Fibroblast of lung (primary cell): ENCODE measurements around the gene LTBP1. TPM values are rescaled to one million over a fixed set of nuclear protein-coding genes. Genes with fewer than 3 reads are reported as not detected.

ENCODE experiments used
- DNase-seq, 2 donors: peaks; one replicate each; pipeline versions ENCODE4 v3.0.0 to v3.0.0-alpha.2; 2010; ENCODE audit warnings: low read depth in 2 of 2
- H2AFZ ChIP-seq: 2 replicates; pipeline ENCODE4 v1.5.1; 2012; ENCODE audit warnings: low read length, control low read depth, inconsistent platforms
- H3K27ac ChIP-seq: 2 replicates; pipeline ENCODE4 v1.5.1; 2011; ENCODE audit warnings: low read length, control low read depth; ENCODE audit not compliant: insufficient read depth
- H3K27me3 ChIP-seq: 2 replicates; pipeline ENCODE4 v1.5.1; 2011; ENCODE audit warnings: mild to moderate bottlenecking, low read length; ENCODE audit not compliant: control insufficient read depth, insufficient read depth
- H3K36me3 ChIP-seq: 2 replicates; pipeline ENCODE4 v1.5.1; 2011; ENCODE audit warnings: low read length; ENCODE audit not compliant: control insufficient read depth, insufficient read depth
- H3K4me1 ChIP-seq: 2 replicates; pipeline ENCODE4 v1.5.1; 2011; ENCODE audit warnings: low read length; ENCODE audit not compliant: control insufficient read depth, insufficient read depth; ENCODE audit errors: extremely low read depth
- H3K4me2 ChIP-seq: 2 replicates; pipeline ENCODE4 v1.5.1; 2011; ENCODE audit warnings: low read length, control low read depth; ENCODE audit not compliant: insufficient read depth; ENCODE audit errors: extremely low read depth
- H3K4me3 ChIP-seq, 4 experiments: fragments of 200-600 bp in 1 of 4; sonication (generic) in 1 of 4; replicated peaks in 1 of 4; 2 replicates each; pipeline ENCODE4 v1.5.1; 2011 to 2016; ENCODE audit warnings: low read length in 4 of 4, low read depth in 3 of 4, mild to moderate bottlenecking in 3 of 4, control low read depth in 2 of 4, inconsistent platforms in 1 of 4, mixed read lengths in 1 of 4; ENCODE audit not compliant: insufficient read depth in 1 of 4; ENCODE audit errors: control extremely low read depth in 1 of 4
- H3K79me2 ChIP-seq: 2 replicates; pipeline ENCODE4 v1.5.1; 2012; ENCODE audit warnings: mild to moderate bottlenecking, low read length, inconsistent platforms; ENCODE audit not compliant: control insufficient read depth, insufficient read depth
- H3K9ac ChIP-seq: 2 replicates; pipeline ENCODE4 v1.5.1; 2011; ENCODE audit warnings: mild to moderate bottlenecking, low read length, control low read depth; ENCODE audit not compliant: insufficient read depth
- H3K9me3 ChIP-seq: 2 replicates; pipeline ENCODE4 v1.5.1; 2012; ENCODE audit warnings: low read depth, low read length; ENCODE audit not compliant: control insufficient read depth, insufficient read depth
- H4K20me1 ChIP-seq: 2 replicates; pipeline ENCODE4 v1.5.1; 2011; ENCODE audit warnings: low read length; ENCODE audit not compliant: control insufficient read depth, insufficient read depth; ENCODE audit errors: extremely low read depth
- CTCF ChIP-seq, 2 donors: IDR thresholded peaks in 1 of 2; conservative IDR thresholded peaks in 1 of 2; 1 replicate in 1 of 2; 2 replicates in 1 of 2; pipeline ENCODE4 v1.5.1; 2011 to 2012; ENCODE audit warnings: low read length in 2 of 2, control low read depth in 1 of 2, inconsistent platforms in 1 of 2, low read depth in 1 of 2, mild to moderate bottlenecking in 1 of 2
- EZH2 ChIP-seq: IDR thresholded peaks from 2 replicates; pipeline ENCODE4 v1.5.1; 2012; ENCODE audit warnings: low read length, control low read depth, mild to moderate bottlenecking; ENCODE audit errors: missing control alignments
- polyA plus RNA-seq, 2 donors: library from polyadenylated mRNA; depleted of rRNA in 1 of 2; stranded (reverse) in 1 of 2; unstranded in 1 of 2; fragments of >200 nt; gene quantifications; 2 replicates each; pipeline ENCODE4 v1.2.1, GENCODE V29; 2011 to 2012; ENCODE audit warnings: missing spikeins in 1 of 2
- total RNA-seq: library from RNA; depleted of rRNA; stranded (reverse); fragments of >200 nt; gene quantifications from 2 replicates; pipeline ENCODE4 v1.2.1, GENCODE V29; 2014

Gene LTBP1
- total and polyA plus RNA-seq, 2 donors (not counting 1 experiment from before 2014, with no cell fraction given): 254 to 324 TPM

- no peaks in the 10 kb centered on the region for H3K79me2 ChIP-seq
- H3K27me3 ChIP-seq: no peaks in the 10 kb centered on the region
- H4K20me1 ChIP-seq: no peaks in the 10 kb centered on the region
- no peak for TF ChIP-seq EZH2
- TF ChIP-seq CTCF (conservative IDR thresholded peaks at IDR 0.05 in 1 of 2, IDR thresholded peaks at IDR 0.05 in 1 of 2; ENCODE audit: low read depth in 1 of 2, low read length in 2 of 2): no peak
- H3K4me3 ChIP-seq: no peak overlapping the region
- no peaks in the 10 kb centered on the region for H3K36me3 ChIP-seq
- no peak overlapping the region for H3K27ac ChIP-seq
- peaks cover 2% of the 10 kb centered on the region for H3K4me1 ChIP-seq
- no peak overlapping the region for H3K9ac ChIP-seq
- no peak overlapping the region for H3K4me2 ChIP-seq
- no peak overlapping the region for H2AFZ ChIP-seq
- no peak for DNase-seq
- H3K9me3 ChIP-seq: no peaks in the 10 kb centered on the region
Observed at GRCh38 chr2:33005057-33005456, 58.3 kb downstream of the LTBP1 start.

GRCh38 chr2:33008716-33009115, 62.0 kb downstream of the LTBP1 start:
- Histone ChIP-seq H3K27me3 (no peaks in the 10 kb centered on the region), H3K4me2 (no peak overlapping the region), H3K9ac (no peak overlapping the region), H2AFZ (no peak overlapping the region), H3K9me3 (no peaks in the 10 kb centered on the region), H4K20me1 (no peaks in the 10 kb centered on the region), H3K4me3 (no peak overlapping the region), H3K79me2 (no peaks in the 10 kb centered on the region), H3K36me3 (no peaks in the 10 kb centered on the region), H3K4me1 (no peaks in the 10 kb centered on the region), H3K27ac (no peak overlapping the region)
- TF ChIP-seq EZH2 (no peak), CTCF (conservative IDR thresholded peaks at IDR 0.05 in 1 of 2, IDR thresholded peaks at IDR 0.05 in 1 of 2; ENCODE audit: low read depth in 1 of 2, low read length in 2 of 2) (no peak)
- DNase-seq: no peak

DNA sequence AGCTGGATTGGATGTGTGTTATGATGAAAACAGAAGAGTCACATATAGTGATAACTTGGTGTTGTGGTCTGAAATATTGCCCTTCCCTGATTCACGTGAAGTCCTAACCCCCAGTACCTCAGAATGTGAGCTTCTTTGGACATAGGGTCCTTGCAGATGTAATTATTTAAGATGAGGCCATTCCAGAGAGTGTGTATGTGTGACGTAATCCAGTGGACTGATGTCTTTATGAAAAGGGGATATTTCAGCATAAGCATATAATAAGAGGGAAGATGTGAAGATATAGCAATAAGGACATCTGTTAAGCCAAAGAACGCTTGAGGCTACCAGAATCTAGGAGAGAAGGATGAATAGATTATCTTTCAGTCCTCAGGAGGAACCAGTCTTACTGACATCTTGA, 62.5 kb downstream of the LTBP1 start:
- TF ChIP-seq EZH2 (no peak), CTCF (conservative IDR thresholded peaks at IDR 0.05 in 1 of 2, IDR thresholded peaks at IDR 0.05 in 1 of 2; ENCODE audit: low read depth in 1 of 2, low read length in 2 of 2) (no peak)
- Histone ChIP-seq H3K9me3 (no peaks in the 10 kb centered on the region), H3K27ac (no peak overlapping the region), H3K27me3 (no peaks in the 10 kb centered on the region), H3K4me3 (no peak overlapping the region), H3K4me2 (no peak overlapping the region), H3K4me1 (no peaks in the 10 kb centered on the region), H3K9ac (no peak overlapping the region), H2AFZ (no peak overlapping the region), H3K36me3 (no peaks in the 10 kb centered on the region), H4K20me1 (no peaks in the 10 kb centered on the region), H3K79me2 (no peaks in the 10 kb centered on the region)
- DNase-seq: no peak
